Activated T-helper 2 cell treated with anti-CD3 and anti-CD28 coated beads, Interferon-gamma antibody, Interleukin-2, Interleukin-4, amounts not matched to agents 10 μg/mL and 5 μg/mL and 100 μg/mL, durations not matched to agents 14 hours and 24 hours and 36 hours (primary cell): ENCODE measurements around the gene LRRC59. TPM values are rescaled to one million over a fixed set of nuclear protein-coding genes. Genes with fewer than 3 reads are reported as not detected.
"Not testable (repeated sequence)": the region's sequence is repeated elsewhere in the genome, so short reads cannot be mapped to it uniquely, and the experiment has no call there.

Experiments
- DNase-seq: peaks from one replicate; pipeline ENCODE4 v3.0.0; 2021; ENCODE audit warnings: low spot score
- H3K27ac Mint-ChIP-seq: one replicate; pipeline ENCODE4 v1.8.0; 2021; ENCODE audit warnings: mixed read lengths
- H3K27me3 Mint-ChIP-seq: one replicate; pipeline ENCODE4 v1.8.0; 2021; ENCODE audit warnings: low read depth, mixed read lengths
- H3K36me3 Mint-ChIP-seq: one replicate; pipeline ENCODE4 v1.8.0; 2021; ENCODE audit warnings: low read depth, mixed read lengths
- H3K4me1 Mint-ChIP-seq: one replicate; pipeline ENCODE4 v1.8.0; 2021; ENCODE audit warnings: low read depth, mixed read lengths
- H3K4me3 Mint-ChIP-seq: one replicate; pipeline ENCODE4 v1.8.0; 2021; ENCODE audit warnings: low read depth, mild to moderate bottlenecking, moderate library complexity, mixed read lengths
- H3K9me3 Mint-ChIP-seq: one replicate; pipeline ENCODE4 v1.8.0; 2021; ENCODE audit warnings: mixed read lengths
- intact Hi-C: fragments of 100-400 bp; cut with micrococcal nuclease; formaldehyde crosslinking; loops from one replicate; pipeline ENCODE4 v1.15.1; 2023
- total RNA-seq: library from RNA; stranded (reverse); gene quantifications from 2 replicates; pipeline ENCODE4 v1.2.3, GENCODE V29; 2022

The LRRC59 gene
- total RNA-seq, 1 donor from 2014 or later = 119 TPM

GRCh38 chr17:50428831-50429424, 31.6 kb upstream of the LRRC59 start:
- no peak for DNase-seq
- no peak overlapping the region for H3K27ac Mint-ChIP-seq
- no peaks in the 10 kb centered on the region for H3K27me3 Mint-ChIP-seq
- intact Hi-C loops = no loop called here
- H3K36me3 Mint-ChIP-seq = no peaks in the 10 kb centered on the region
- no peaks in the 10 kb centered on the region for H3K9me3 Mint-ChIP-seq
- peaks cover 21% of the 10 kb centered on the region for H3K4me1 Mint-ChIP-seq
- no peak overlapping the region for H3K4me3 Mint-ChIP-seq

- intact Hi-C loops, H3K27me3 Mint-ChIP-seq, H3K9me3 Mint-ChIP-seq, H3K27ac Mint-ChIP-seq, DNase-seq, H3K36me3 Mint-ChIP-seq: not testable (repeated sequence)
- peaks cover 21% of the 10 kb centered on the region for H3K4me1 Mint-ChIP-seq
- H3K4me3 Mint-ChIP-seq = peak overlapping the region; percentile 16
These were observed 30.8 kb upstream of the LRRC59 start for GRCh38 chr17:50428126-50428525.

GRCh38 chr17:50426814-50427787, 29.8 kb upstream of the LRRC59 start:
- Mint-ChIP-seq H3K27ac (peak overlapping the region; percentile 72), H3K27me3 (no peaks in the 10 kb centered on the region), H3K9me3 (no peaks in the 10 kb centered on the region), H3K36me3 (no peaks in the 10 kb centered on the region), H3K4me1 (peaks cover 21% of the 10 kb centered on the region), H3K4me3 (peak overlapping the region; percentile 89)
- DNase-seq = peak; percentile 23
- intact Hi-C loops = loop anchor here (1.0 kb wide), 1 partner anchor 30 kb away; the partner anchor contains the start of gene LRRC59

GRCh38 chr17:50426472-50426782, 29.1 kb upstream of the LRRC59 start:
- no peak for DNase-seq
- no peaks in the 10 kb centered on the region for H3K9me3 Mint-ChIP-seq
- peaks cover 25% of the 10 kb centered on the region for H3K4me1 Mint-ChIP-seq
- peak overlapping the region; percentile 89 for H3K4me3 Mint-ChIP-seq
- intact Hi-C loops = loop anchor here (1.0 kb wide), 1 partner anchor 29 kb away; the partner anchor contains the start of gene LRRC59
- H3K36me3 Mint-ChIP-seq = no peaks in the 10 kb centered on the region
- H3K27ac Mint-ChIP-seq = peak overlapping the region; percentile 72
- no peaks in the 10 kb centered on the region for H3K27me3 Mint-ChIP-seq

- intact Hi-C loops = loop anchor here (1.0 kb wide), 1 partner anchor 29 kb away; the partner anchor contains the start of gene LRRC59
- no peaks in the 10 kb centered on the region for H3K9me3 Mint-ChIP-seq
- peak within 1 kb of the TSS; percentile 89 for H3K4me3 Mint-ChIP-seq
- peak; percentile 64 for DNase-seq
- no peaks in the 10 kb centered on the region for H3K27me3 Mint-ChIP-seq
- peaks cover 30% of the 10 kb centered on the region for H3K4me1 Mint-ChIP-seq
- peak within 1 kb of the TSS; percentile 81 for H3K27ac Mint-ChIP-seq
- no peaks in the 10 kb centered on the region for H3K36me3 Mint-ChIP-seq
These were observed 28.6 kb upstream of the LRRC59 start, which contains the start of gene ACSF2 for GRCh38 chr17:50425682-50426471. ACSF2 (plus strand) TSS chr17:50426218; CDS start chr17:50426262, 44 bp downstream.

GRCh38 chr17:50424996-50425681, 27.8 kb upstream of the LRRC59 start:
- Mint-ChIP-seq H3K4me1 (peaks cover 34% of the 10 kb centered on the region), H3K27me3 (no peaks in the 10 kb centered on the region), H3K9me3 (no peaks in the 10 kb centered on the region), H3K4me3 (peak overlapping the region; percentile 83), H3K36me3 (no peaks in the 10 kb centered on the region), H3K27ac (no peak overlapping the region)
- intact Hi-C loops = no loop called here
- DNase-seq = no peak

- no peaks in the 10 kb centered on the region for H3K9me3 Mint-ChIP-seq
- H3K4me3 Mint-ChIP-seq = no peak overlapping the region
- H3K27ac Mint-ChIP-seq = no peak overlapping the region
- no peaks in the 10 kb centered on the region for H3K36me3 Mint-ChIP-seq
- H3K27me3 Mint-ChIP-seq = no peaks in the 10 kb centered on the region
- intact Hi-C loops = no loop called here
- DNase-seq = no peak
- H3K4me1 Mint-ChIP-seq = peaks cover 34% of the 10 kb centered on the region
These were observed 27.1 kb upstream of the LRRC59 start for GRCh38 chr17:50424246-50424995.

- intact Hi-C loops = no loop called here
- DNase-seq = no peak
- Mint-ChIP-seq H3K4me3 (no peak overlapping the region), H3K27me3 (peaks cover 3% of the 10 kb centered on the region), H3K4me1 (peaks cover 34% of the 10 kb centered on the region), H3K27ac (no peak overlapping the region), H3K9me3 (no peaks in the 10 kb centered on the region), H3K36me3 (no peaks in the 10 kb centered on the region)
These were observed 26.3 kb upstream of the LRRC59 start for GRCh38 chr17:50423553-50424159.

GRCh38 chr17:50422738-50423137, 25.4 kb upstream of the LRRC59 start:
- Mint-ChIP-seq H3K27ac (peak overlapping the region; percentile 29), H3K27me3 (peaks cover 5% of the 10 kb centered on the region), H3K36me3 (no peaks in the 10 kb centered on the region)

GRCh38 chr17:50421308-50422051, 24.2 kb upstream of the LRRC59 start:
- peak overlapping the region; percentile 84 for H3K27ac Mint-ChIP-seq
- intact Hi-C loops = no loop called here
- peaks cover 21% of the 10 kb centered on the region for H3K4me1 Mint-ChIP-seq
- no peak for DNase-seq
- peaks cover 8% of the 10 kb centered on the region for H3K27me3 Mint-ChIP-seq
- H3K9me3 Mint-ChIP-seq = no peaks in the 10 kb centered on the region
- peak overlapping the region; percentile 75 for H3K4me3 Mint-ChIP-seq
- no peaks in the 10 kb centered on the region for H3K36me3 Mint-ChIP-seq

More at GRCh38 chr17:50422738-50423137, 25.4 kb upstream of the LRRC59 start:
- H3K4me3 Mint-ChIP-seq = no peak overlapping the region
- peaks cover 32% of the 10 kb centered on the region for H3K4me1 Mint-ChIP-seq
- intact Hi-C loops = no loop called here
- H3K9me3 Mint-ChIP-seq = no peaks in the 10 kb centered on the region
- DNase-seq = no peak
